Lower leg skin (tissue), 4 donors: Measurements from ENCODE around the gene CLEC16A. TPM values are rescaled to one million over a fixed set of nuclear protein-coding genes. Genes with fewer than 3 reads are reported as not detected.
"Not testable (repeated sequence)": the region's sequence is repeated elsewhere in the genome, so short reads cannot be mapped to it uniquely, and the experiment has no call there.

ENCODE experiments used
- DNase-seq, 2 donors: peaks; one replicate each; pipeline ENCODE4 v3.0.0-alpha.2; 2019; ENCODE audit warnings: low spot score in 2 of 2
- H3K4me3 ChIP-seq: fragments of 200-600 bp; sonication (generic); 2 replicates; pipeline ENCODE4 v1.5.1; 2017; ENCODE audit warnings: mild to moderate bottlenecking, low read depth; ENCODE audit not compliant: poor library complexity, severe bottlenecking
- CTCF ChIP-seq, 3 donors: fragments of 450-650 bp; IDR thresholded peaks; one replicate each; pipeline ENCODE4 v1.5.1; 2016; ENCODE audit warnings: antibody characterized with exemption in 3 of 3, mild to moderate bottlenecking in 3 of 3, moderate library complexity in 2 of 3
- POLR2A ChIP-seq, 2 donors: fragments of 450-650 bp; IDR thresholded peaks; one replicate each; pipeline ENCODE4 v1.6.1; 2016 to 2017; ENCODE audit warnings: antibody characterized with exemption in 2 of 2, mild to moderate bottlenecking in 1 of 2, moderate library complexity in 1 of 2
- WGBS, 2 donors: methylation state at CpG; one replicate each; pipeline ENCODE4 v1.1.5; 2018; 5-methylcytosine and 5-hydroxymethylcytosine counted together
- intact Hi-C: fragments of 100-400 bp; cut with DNase I; formaldehyde crosslinking; loops from one replicate; pipeline ENCODE4 v1.15.0; 2023; ENCODE audit warnings: low total_unique reads
- total RNA-seq, 4 donors: library from RNA; depleted of rRNA; stranded (reverse); fragments of >200 nt; gene quantifications; one replicate each; pipeline ENCODE4 v1.1.0, GENCODE V29; 2016

CLEC16A gene
- total RNA-seq, 4 donors from 2014 or later = 26.8 to 30.0 (median 29.5) TPM

GRCh38 chr16:11101283-11101682 lies 156.9 kb downstream of the CLEC16A start:
- WGBS, 2 donors = 95 to 97% methylated on average over 6 of the region's 6 CpGs
- no peak for TF ChIP-seq POLR2A (IDR thresholded peaks at IDR 0.05)
- TF ChIP-seq CTCF (IDR thresholded peaks at IDR 0.05) = no peak
- intact Hi-C loops = loop anchor here (10.0 kb wide), 1 partner anchor 154 kb away; the partner anchor contains the start of gene SOCS1
- DNase-seq = no peak
- no peak overlapping the region for H3K4me3 ChIP-seq

- TF ChIP-seq CTCF (IDR thresholded peaks at IDR 0.05) (no peak), POLR2A (IDR thresholded peaks at IDR 0.05) (no peak)
- no peak for DNase-seq
- H3K4me3 ChIP-seq = no peak overlapping the region
- 72 to 76% methylated on average over 9 of the region's 9 CpGs for WGBS, 2 donors
- intact Hi-C loops = loop anchor here (10.0 kb wide), 1 partner anchor 153 kb away; the partner anchor contains the start of gene SOCS1
These were observed 157.5 kb downstream of the CLEC16A start for GRCh38 chr16:11101695-11102522.

GRCh38 chr16:11102523-11102898 lies 158.1 kb downstream of the CLEC16A start:
- 74 to 82% methylated on average over 3 of the region's 3 CpGs for WGBS, 2 donors
- DNase-seq = no peak
- no peak for TF ChIP-seq POLR2A (IDR thresholded peaks at IDR 0.05)
- no peak for TF ChIP-seq CTCF (IDR thresholded peaks at IDR 0.05)
- intact Hi-C loops = loop anchor here (10.0 kb wide), 1 partner anchor 152 kb away; the partner anchor contains the start of gene SOCS1
- H3K4me3 ChIP-seq = no peak overlapping the region

GRCh38 chr16:11103301-11103700 lies 158.9 kb downstream of the CLEC16A start:
- DNase-seq, H3K4me3 ChIP-seq: not testable (repeated sequence)
- intact Hi-C loops = loop anchor here (10.0 kb wide), 1 partner anchor 152 kb away; the partner anchor contains the start of gene SOCS1
- 87% methylated on average over 5 of the region's 5 CpGs for WGBS, 2 donors

DNA sequence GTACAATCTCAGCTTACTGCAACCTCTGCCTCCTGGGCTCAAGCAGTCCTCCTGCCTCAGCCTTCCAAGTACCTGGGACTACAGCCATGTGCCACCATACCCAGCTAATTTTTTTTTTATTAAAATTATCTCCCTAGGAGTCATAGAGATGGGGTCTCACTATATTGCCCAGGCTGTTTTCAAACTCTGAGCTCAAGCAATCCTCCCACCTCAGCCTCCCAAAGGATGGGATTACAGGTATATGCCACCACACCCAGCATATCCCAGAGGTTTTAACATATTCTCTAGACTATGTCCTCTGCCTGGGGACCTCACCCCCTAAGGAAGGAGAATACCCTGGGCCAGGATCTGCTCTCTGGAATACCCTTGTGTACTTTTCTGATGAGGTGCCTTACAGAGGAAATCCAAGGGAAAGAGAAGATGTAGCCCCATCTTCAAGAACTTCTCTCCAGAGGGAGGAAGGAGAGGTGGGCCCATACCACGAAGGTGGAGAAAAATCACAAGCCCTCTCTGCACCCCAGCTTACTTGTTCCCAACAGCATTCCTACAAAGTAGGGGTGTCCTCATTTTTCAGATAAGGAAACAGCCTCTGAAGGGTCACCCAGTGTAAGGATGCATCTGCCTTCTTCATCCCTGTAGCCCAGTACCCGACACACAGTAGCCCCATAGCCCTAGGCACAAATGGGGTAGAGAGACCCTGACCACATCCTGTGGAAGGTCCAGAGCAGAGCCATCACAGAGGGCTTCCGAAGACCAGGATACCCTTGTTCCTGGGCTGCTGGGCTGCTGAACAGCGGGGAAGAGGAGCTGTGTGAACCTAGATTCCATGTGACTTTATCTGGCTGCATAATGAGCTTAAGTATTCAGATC lies 160.0 kb downstream of the CLEC16A start:
- no peak for TF ChIP-seq CTCF (IDR thresholded peaks at IDR 0.05)
- TF ChIP-seq POLR2A (IDR thresholded peaks at IDR 0.05) = no peak
- 46% methylated on average over 4 of the region's 4 CpGs for WGBS, 2 donors
- DNase-seq = no peak
- intact Hi-C loops = loop anchor here (10.0 kb wide), 1 partner anchor 150 kb away; the partner anchor contains the start of gene SOCS1
- no peak overlapping the region for H3K4me3 ChIP-seq
